Panc1 (cell line): ENCODE results near the gene CDC45. TPM values are rescaled to one million over a fixed set of nuclear protein-coding genes. Genes with fewer than 3 reads are reported as not detected.

Source experiments
- ATAC-seq: fragments of 200-7000 bp; cut with Tn5 transposase; 2 replicates; pipeline ENCODE4 v1.9.1; 2020; ENCODE audit warnings: mild to moderate bottlenecking, moderate library complexity
- BruUV-seq: library from RNA; stranded (reverse); fragments of 400-500 nt; replicated peaks from 2 replicates; lab custom pipeline; 2021; lab: Mats Ljungman, UMichigan
- CTCF ChIA-PET: fragments of 300-600 bp; sonication (Branson Sonifier 250); formaldehyde crosslinking; loops from one replicate; lab custom pipeline; 2022; ENCODE audit warnings: antibody characterized with exemption; lab: Charles Lee
- POLR2A ChIA-PET: fragments of 300-600 bp; sonication (Branson Sonifier 250); formaldehyde crosslinking; loops from one replicate; lab custom pipeline; 2022; ENCODE audit warnings: antibody characterized with exemption; lab: Charles Lee
- DNase-seq: peaks from one replicate; pipeline ENCODE4 v3.0.0-alpha.2; 2010; ENCODE audit warnings: low read depth, low spot score
- H3K27ac ChIP-seq: 2 replicates; pipeline ENCODE4 v1.5.1; 2011; ENCODE audit warnings: mild to moderate bottlenecking, low read length, inconsistent platforms
- H3K27me3 ChIP-seq: fragments of 200-500 bp; sonication (Bioruptor generic); 2 replicates; pipeline ENCODE4 v1.6.0; 2014; ENCODE audit warnings: low read length, inconsistent platforms; ENCODE audit not compliant: control insufficient read depth, insufficient read depth
- H3K36me3 ChIP-seq: fragments of 200-500 bp; sonication (Bioruptor generic); 2 replicates; pipeline ENCODE4 v1.5.1; 2014; ENCODE audit warnings: inconsistent platforms, mild to moderate bottlenecking, low read length, moderate library complexity; ENCODE audit not compliant: control insufficient read depth, insufficient read depth
- H3K4me1 ChIP-seq: 2 replicates; pipeline ENCODE4 v1.5.1; 2011; ENCODE audit warnings: inconsistent platforms, mild to moderate bottlenecking, low read length, moderate library complexity; ENCODE audit not compliant: control insufficient read depth, insufficient read depth
- H3K4me3 ChIP-seq, 2 experiments: 2 replicates each; pipeline ENCODE4 v1.5.1; 2011 to 2012; ENCODE audit warnings: low read depth in 2 of 2, low read length in 2 of 2, mild to moderate bottlenecking in 2 of 2, inconsistent platforms in 1 of 2, moderate library complexity in 1 of 2
- H3K9me3 ChIP-seq: fragments of 200-500 bp; sonication (Bioruptor generic); 2 replicates; pipeline ENCODE4 v1.5.1; 2014; ENCODE audit warnings: low read depth, mild to moderate bottlenecking, inconsistent platforms, low read length, moderate library complexity; ENCODE audit not compliant: control insufficient read depth, insufficient read depth
- POLR2AphosphoS5 ChIP-seq: IDR thresholded peaks from 2 replicates; pipeline ENCODE4 v1.6.1; 2012; ENCODE audit warnings: mild to moderate bottlenecking, low read depth, low read length, moderate library complexity
- SIN3A ChIP-seq: IDR thresholded peaks from 2 replicates; pipeline ENCODE4 v1.6.1; 2012; ENCODE audit warnings: low read depth, mild to moderate bottlenecking, low read length, moderate library complexity, borderline replicate concordance; ENCODE audit not compliant: insufficient read depth
- TCF7L2 ChIP-seq: IDR thresholded peaks from 2 replicates; pipeline ENCODE4 v1.6.1; 2011; ENCODE audit warnings: mild to moderate bottlenecking, low read depth, low read length, inconsistent platforms
- in situ Hi-C: cut with HindIII; loops from 2 replicates; pipeline ENCODE4 v1.10.0; 2016; ENCODE audit warnings: low sequenced_read_pairs, low pct_unique_long_range_greater_than_20kb
- intact Hi-C: fragments of 100-400 bp; cut with micrococcal nuclease; formaldehyde crosslinking; loops from one replicate; pipeline ENCODE4 v1.10.0; 2022; ENCODE audit not compliant: unreplicated experiment
- total RNA-seq: library from RNA; stranded (reverse); gene quantifications from one replicate; pipeline ENCODE4 v1.2.1, GENCODE V29; 2021; ENCODE audit not compliant: unreplicated experiment
- TF ChIP-seq, protein P1 (sequence below): fragments of 450-650 bp; IDR thresholded peaks from 2 replicates; pipeline ENCODE4 v1.5.1; 2017; ENCODE audit warnings: mild to moderate bottlenecking
- TF ChIP-seq, protein P2 (sequence below), 2 experiments: IDR thresholded peaks; 2 replicates each; pipeline ENCODE4 v1.6.1; 2011 to 2012; ENCODE audit warnings: low read depth in 2 of 2, control low read depth in 1 of 2, low read length in 1 of 2, mild to moderate bottlenecking in 1 of 2, moderate library complexity in 1 of 2; ENCODE audit not compliant: insufficient read depth in 1 of 2

Gene CDC45
- total RNA-seq, 1 experiment from 2014 or later, result 26.1 TPM

DNA sequence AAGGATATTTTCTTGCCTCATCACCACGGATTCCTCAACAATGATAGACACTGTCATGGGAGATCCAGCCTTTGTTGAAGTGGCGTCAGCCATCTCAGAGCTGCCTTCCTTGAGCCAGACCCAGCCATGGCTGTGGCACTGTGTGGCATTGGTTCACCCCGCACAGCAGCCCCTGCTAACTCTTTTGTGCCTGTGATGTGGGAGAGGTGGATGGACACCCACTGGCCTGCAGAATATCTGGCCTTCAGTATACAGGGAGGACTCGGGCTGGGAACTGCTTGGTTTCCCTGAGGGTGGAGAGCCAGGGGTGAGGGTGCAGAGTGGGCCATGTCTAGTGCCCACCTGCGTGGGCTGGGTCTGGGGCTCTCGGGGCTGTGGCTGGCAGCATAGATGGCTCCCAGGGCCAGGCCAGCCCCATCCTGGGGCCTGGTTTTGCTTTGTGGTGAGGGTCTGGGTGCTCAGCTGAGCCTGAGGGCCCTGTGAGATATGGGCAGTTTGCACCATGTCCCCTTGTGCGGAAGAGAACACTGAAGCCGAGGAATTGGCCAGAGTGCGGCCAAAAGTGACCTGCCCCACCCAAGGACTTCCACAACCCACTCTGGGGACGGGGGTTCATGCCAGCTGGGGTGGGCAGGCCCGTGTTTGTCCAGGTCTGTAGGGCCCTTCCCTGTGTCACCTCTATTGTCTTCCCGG, 38.3 kb downstream of the CDC45 start:
- intact Hi-C loops, result no loop called here
- POLR2A ChIA-PET, result no interaction called here
- in situ Hi-C loops, result no loop called here

DNA sequence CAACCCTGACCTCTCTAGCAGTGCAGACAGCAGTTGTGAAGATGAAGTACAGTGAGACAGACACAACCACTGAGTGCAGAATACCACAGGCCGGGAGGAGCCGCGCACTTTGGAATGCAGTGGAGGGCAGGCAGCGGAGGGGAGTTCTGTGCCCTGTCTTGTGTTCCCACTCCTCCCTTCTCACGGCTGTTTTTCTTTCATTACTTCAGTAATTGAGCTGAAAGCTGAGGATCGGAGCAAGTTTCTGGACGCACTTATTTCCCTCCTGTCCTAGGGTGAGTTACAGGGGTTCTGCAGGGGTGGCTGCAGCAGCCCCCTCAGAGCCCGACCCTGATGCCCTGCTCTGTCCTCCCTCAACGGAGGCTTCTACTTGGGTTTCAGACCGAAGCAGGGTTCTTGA, 38.9 kb downstream of the CDC45 start:
- BruUV-seq, result no TSS peak
- Histone ChIP-seq H3K27ac (no peak overlapping the region), H3K4me1 (no peaks in the 10 kb centered on the region), H3K27me3 (no peaks in the 10 kb centered on the region), H3K9me3 (no peaks in the 10 kb centered on the region), H3K36me3 (no peaks in the 10 kb centered on the region), H3K4me3 (no peak overlapping the region)
- intact Hi-C loops, result no loop called here
- in situ Hi-C loops, result no loop called here
- DNase-seq (no peak), ATAC-seq (no peak)
- TF ChIP-seq TCF7L2 (no peak), SIN3A (no peak), POLR2AphosphoS5 (no peak)
- TF ChIP-seq, protein P1, sequence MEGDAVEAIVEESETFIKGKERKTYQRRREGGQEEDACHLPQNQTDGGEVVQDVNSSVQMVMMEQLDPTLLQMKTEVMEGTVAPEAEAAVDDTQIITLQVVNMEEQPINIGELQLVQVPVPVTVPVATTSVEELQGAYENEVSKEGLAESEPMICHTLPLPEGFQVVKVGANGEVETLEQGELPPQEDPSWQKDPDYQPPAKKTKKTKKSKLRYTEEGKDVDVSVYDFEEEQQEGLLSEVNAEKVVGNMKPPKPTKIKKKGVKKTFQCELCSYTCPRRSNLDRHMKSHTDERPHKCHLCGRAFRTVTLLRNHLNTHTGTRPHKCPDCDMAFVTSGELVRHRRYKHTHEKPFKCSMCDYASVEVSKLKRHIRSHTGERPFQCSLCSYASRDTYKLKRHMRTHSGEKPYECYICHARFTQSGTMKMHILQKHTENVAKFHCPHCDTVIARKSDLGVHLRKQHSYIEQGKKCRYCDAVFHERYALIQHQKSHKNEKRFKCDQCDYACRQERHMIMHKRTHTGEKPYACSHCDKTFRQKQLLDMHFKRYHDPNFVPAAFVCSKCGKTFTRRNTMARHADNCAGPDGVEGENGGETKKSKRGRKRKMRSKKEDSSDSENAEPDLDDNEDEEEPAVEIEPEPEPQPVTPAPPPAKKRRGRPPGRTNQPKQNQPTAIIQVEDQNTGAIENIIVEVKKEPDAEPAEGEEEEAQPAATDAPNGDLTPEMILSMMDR, result no peak
- TF ChIP-seq, protein P2, sequence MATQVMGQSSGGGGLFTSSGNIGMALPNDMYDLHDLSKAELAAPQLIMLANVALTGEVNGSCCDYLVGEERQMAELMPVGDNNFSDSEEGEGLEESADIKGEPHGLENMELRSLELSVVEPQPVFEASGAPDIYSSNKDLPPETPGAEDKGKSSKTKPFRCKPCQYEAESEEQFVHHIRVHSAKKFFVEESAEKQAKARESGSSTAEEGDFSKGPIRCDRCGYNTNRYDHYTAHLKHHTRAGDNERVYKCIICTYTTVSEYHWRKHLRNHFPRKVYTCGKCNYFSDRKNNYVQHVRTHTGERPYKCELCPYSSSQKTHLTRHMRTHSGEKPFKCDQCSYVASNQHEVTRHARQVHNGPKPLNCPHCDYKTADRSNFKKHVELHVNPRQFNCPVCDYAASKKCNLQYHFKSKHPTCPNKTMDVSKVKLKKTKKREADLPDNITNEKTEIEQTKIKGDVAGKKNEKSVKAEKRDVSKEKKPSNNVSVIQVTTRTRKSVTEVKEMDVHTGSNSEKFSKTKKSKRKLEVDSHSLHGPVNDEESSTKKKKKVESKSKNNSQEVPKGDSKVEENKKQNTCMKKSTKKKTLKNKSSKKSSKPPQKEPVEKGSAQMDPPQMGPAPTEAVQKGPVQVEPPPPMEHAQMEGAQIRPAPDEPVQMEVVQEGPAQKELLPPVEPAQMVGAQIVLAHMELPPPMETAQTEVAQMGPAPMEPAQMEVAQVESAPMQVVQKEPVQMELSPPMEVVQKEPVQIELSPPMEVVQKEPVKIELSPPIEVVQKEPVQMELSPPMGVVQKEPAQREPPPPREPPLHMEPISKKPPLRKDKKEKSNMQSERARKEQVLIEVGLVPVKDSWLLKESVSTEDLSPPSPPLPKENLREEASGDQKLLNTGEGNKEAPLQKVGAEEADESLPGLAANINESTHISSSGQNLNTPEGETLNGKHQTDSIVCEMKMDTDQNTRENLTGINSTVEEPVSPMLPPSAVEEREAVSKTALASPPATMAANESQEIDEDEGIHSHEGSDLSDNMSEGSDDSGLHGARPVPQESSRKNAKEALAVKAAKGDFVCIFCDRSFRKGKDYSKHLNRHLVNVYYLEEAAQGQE (IDR thresholded peaks at IDR 0.05; ENCODE audit: insufficient read depth in 1 of 2, low read depth in 2 of 2, low read length in 1 of 2), result no peak
- POLR2A ChIA-PET, result no interaction called here
- CTCF ChIA-PET, result no interaction called here

More for the DNA sequence above, 38.3 kb downstream of the CDC45 start:
- no peak for ATAC-seq
- no peak overlapping the region for H3K27ac ChIP-seq
- no peak for TF ChIP-seq TCF7L2
- no peak for TF ChIP-seq SIN3A
- no peak for TF ChIP-seq POLR2AphosphoS5
- TF ChIP-seq, protein P2 (IDR thresholded peaks at IDR 0.05; ENCODE audit: insufficient read depth in 1 of 2, low read depth in 2 of 2, low read length in 1 of 2), result no peak
- TF ChIP-seq, protein P1, result no peak
- BruUV-seq, result no TSS peak
- no peaks in the 10 kb centered on the region for H3K27me3 ChIP-seq
- H3K36me3 ChIP-seq, result no peaks in the 10 kb centered on the region
- no peak for DNase-seq
- no peaks in the 10 kb centered on the region for H3K9me3 ChIP-seq
- H3K4me3 ChIP-seq, result no peak overlapping the region
- no peaks in the 10 kb centered on the region for H3K4me1 ChIP-seq
- CTCF ChIA-PET, result no interaction called here
